Parathyroid adenoma (tissue), 2 donors: ENCODE results near the gene MAMSTR.

Source experiments
- H2AFZ ChIP-seq: fragments of 300-600 bp; sonication (generic); one replicate; pipeline ENCODE4 v1.7.0; 2017; ENCODE audit warnings: antibody characterized with exemption, mild to moderate bottlenecking
- H3K27ac ChIP-seq: fragments of 300-600 bp; sonication (generic); one replicate; pipeline ENCODE4 v1.7.0; 2017
- H3K27me3 ChIP-seq: fragments of 300-600 bp; sonication (generic); one replicate; pipeline ENCODE4 v1.7.0; 2017; ENCODE audit warnings: low read length; ENCODE audit not compliant: control insufficient read depth, insufficient read depth
- H3K36me3 ChIP-seq: fragments of 300-600 bp; sonication (generic); one replicate; pipeline ENCODE4 v1.7.0; 2017; ENCODE audit warnings: low read length; ENCODE audit not compliant: control insufficient read depth, insufficient read depth
- H3K4me1 ChIP-seq: fragments of 300-600 bp; sonication (generic); one replicate; pipeline ENCODE4 v1.7.0; 2017; ENCODE audit warnings: control low read depth
- H3K4me2 ChIP-seq: fragments of 300-600 bp; sonication (generic); one replicate; pipeline ENCODE4 v1.7.0; 2017; ENCODE audit warnings: low read length
- H3K4me3 ChIP-seq: fragments of 300-600 bp; sonication (generic); one replicate; pipeline ENCODE4 v1.7.0; 2017; ENCODE audit warnings: low read depth, low read length
- H3K79me2 ChIP-seq: fragments of 300-600 bp; sonication (generic); one replicate; pipeline ENCODE4 v1.7.0; 2017; ENCODE audit warnings: control low read depth
- H3K9ac ChIP-seq: fragments of 300-600 bp; sonication (generic); one replicate; pipeline ENCODE4 v1.7.0; 2017; ENCODE audit warnings: mild to moderate bottlenecking
- H3K9me3 ChIP-seq: fragments of 300-600 bp; sonication (generic); one replicate; pipeline ENCODE4 v1.7.0; 2017; ENCODE audit warnings: low read length; ENCODE audit not compliant: control insufficient read depth
- TF ChIP-seq, protein P1 (sequence below): fragments of 300-600 bp; sonication (generic); IDR thresholded peaks from one replicate; pipeline ENCODE4 v1.7.0; 2017; ENCODE audit warnings: antibody characterized with exemption, mild to moderate bottlenecking
- donor health status: primary hyperparathyroidism.

The MAMSTR gene

DNA sequence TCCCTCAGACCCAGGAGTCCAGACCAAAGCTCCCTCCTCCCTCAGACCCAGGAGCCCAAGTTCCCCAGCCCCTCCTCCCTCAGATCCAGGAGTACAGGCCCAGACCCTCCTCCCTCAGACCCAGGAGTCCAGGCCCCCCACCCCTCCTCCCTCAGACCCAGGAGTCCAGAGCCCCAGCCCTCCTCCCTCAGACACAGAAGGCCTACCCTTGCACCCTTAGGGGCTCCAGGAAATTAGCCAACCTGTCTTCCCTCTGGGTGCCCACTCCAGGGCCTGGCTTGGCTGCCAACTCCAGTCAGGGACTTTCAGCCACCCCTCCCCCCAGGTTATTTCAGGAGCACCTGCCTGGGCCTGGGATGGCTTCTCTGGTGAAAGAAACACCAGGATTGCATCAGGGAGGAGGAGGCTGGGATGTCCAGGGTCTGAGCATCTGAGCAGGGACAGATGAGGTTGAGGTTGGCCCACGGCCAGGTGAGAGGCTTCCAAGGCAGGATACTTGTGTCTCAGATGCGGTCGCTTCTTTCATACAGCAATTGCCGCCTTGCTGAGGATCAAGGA, 35.6 kb upstream of the MAMSTR start, which contains the start of gene FGF21:
TSS of gene FGF21 (plus strand) at position 441 of the 558 bp plus-strand sequence. CDS start 713 bp downstream, outside the sequence.
- Histone ChIP-seq H3K4me3 (no peak within 1 kb of the TSS), H3K4me1 (peaks cover 4% of the 10 kb centered on the region), H3K79me2 (peaks cover 3% of the 10 kb centered on the region), H3K9ac (no peak within 1 kb of the TSS), H2AFZ (no peak within 1 kb of the TSS), H3K4me2 (no peak within 1 kb of the TSS), H3K36me3 (no peaks in the 10 kb centered on the region), H3K27me3 (no peaks in the 10 kb centered on the region), H3K27ac (no peak within 1 kb of the TSS), H3K9me3 (no peaks in the 10 kb centered on the region)
- TF ChIP-seq, protein P1, sequence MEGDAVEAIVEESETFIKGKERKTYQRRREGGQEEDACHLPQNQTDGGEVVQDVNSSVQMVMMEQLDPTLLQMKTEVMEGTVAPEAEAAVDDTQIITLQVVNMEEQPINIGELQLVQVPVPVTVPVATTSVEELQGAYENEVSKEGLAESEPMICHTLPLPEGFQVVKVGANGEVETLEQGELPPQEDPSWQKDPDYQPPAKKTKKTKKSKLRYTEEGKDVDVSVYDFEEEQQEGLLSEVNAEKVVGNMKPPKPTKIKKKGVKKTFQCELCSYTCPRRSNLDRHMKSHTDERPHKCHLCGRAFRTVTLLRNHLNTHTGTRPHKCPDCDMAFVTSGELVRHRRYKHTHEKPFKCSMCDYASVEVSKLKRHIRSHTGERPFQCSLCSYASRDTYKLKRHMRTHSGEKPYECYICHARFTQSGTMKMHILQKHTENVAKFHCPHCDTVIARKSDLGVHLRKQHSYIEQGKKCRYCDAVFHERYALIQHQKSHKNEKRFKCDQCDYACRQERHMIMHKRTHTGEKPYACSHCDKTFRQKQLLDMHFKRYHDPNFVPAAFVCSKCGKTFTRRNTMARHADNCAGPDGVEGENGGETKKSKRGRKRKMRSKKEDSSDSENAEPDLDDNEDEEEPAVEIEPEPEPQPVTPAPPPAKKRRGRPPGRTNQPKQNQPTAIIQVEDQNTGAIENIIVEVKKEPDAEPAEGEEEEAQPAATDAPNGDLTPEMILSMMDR = no peak

DNA sequence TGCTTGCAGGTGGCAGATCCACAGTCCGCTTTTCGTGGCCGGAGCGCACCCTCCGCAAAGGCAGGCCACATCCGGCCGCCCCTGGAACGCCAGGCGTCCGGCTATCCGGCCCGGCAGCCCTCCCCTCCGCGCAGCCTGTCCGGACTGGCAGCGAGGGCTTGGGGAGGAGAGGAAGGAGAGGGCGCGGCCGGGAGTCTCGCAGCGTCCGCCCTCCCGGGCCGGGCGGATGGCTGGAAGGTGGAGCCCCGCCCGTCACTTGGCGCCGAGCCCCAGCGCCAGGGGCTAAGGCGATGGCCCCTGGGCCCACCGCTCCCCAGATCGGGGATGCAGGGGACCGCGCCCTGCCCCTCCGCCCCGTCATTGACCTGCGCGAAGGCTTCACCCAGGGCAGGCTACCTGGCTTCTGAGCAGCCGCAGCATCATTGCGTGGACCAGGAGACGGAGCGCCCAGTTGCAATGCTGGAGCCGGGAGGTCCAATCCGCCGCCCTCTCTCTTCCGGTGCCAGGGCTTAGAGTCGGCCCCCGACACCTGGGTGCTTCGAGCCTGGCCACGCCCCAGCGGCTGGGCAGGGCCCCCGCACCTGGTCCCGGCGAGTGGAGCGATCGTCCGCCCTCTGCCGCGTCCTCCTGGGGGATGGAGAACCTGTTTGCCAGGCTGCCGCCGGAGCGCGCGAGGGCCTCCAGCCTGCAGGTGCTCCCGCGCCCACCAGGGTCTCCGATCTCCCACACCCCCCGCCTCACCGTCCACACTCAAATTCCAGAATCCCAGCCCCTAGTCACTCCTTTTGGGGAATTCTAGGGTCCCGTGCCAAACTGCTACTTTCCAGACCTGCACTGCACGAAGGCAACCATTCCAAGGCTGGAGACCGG, 33.2 kb upstream of the MAMSTR start, which contains the start of gene FUT1:
TSS of gene FUT1 (minus strand) at position 146 of the 870 bp plus-strand sequence. CDS start 1,360 bp downstream, outside the sequence.
- peak within 1 kb of the TSS; percentile 90 for H2AFZ ChIP-seq
- H3K4me3 ChIP-seq = peak within 1 kb of the TSS; percentile 62

DNA sequence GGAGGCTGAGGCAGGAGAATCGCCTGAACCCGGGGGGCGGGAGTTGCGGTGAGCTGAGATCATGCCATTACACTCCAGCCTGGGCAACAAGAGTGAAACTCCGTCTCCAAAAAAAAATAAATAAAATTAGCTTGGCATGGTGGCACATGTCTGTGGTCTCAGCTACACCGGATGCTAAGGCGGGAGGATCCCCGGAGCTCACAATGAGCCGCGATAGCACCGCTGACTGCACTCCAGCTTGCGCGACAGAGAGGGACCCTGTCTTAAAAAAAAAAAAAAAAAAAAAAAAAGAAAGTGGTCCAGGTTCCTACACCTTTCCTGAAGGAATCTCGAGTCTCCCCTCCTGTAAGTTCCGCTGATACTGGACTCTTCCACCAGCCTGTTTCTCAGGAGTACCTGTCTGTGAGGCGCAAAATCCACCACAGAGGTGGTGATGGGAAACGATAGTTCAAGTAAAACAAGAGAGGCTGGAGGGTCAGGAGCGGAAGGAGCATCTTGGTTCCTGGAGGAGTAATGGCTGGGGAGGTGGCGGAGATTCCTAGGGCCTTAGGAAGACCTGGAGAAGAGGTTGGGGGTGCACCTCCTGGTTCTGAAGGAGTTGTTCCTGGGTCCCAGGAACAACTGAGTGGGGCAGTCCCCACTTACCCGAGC, 32.4 kb upstream of the MAMSTR start:
- no peaks in the 10 kb centered on the region for H3K36me3 ChIP-seq
- TF ChIP-seq, protein P1 = no peak
- peak overlapping the region; percentile 64 for H3K27ac ChIP-seq
- peaks cover 3% of the 10 kb centered on the region for H3K79me2 ChIP-seq
- peak overlapping the region; percentile 90 for H2AFZ ChIP-seq
- no peaks in the 10 kb centered on the region for H3K9me3 ChIP-seq
- peak overlapping the region; percentile 41 for H3K9ac ChIP-seq
- peak overlapping the region; percentile 62 for H3K4me3 ChIP-seq
- peaks cover 8% of the 10 kb centered on the region for H3K4me1 ChIP-seq
- peak overlapping the region; percentile 83 for H3K4me2 ChIP-seq
- no peaks in the 10 kb centered on the region for H3K27me3 ChIP-seq

More for the DNA sequence above, 33.2 kb upstream of the MAMSTR start, which contains the start of gene FUT1:
- Histone ChIP-seq H3K4me2 (peak within 1 kb of the TSS; percentile 83), H3K9me3 (no peaks in the 10 kb centered on the region), H3K27me3 (no peaks in the 10 kb centered on the region), H3K27ac (peak within 1 kb of the TSS; percentile 64), H3K36me3 (no peaks in the 10 kb centered on the region), H3K4me1 (peaks cover 4% of the 10 kb centered on the region), H3K79me2 (peaks cover 3% of the 10 kb centered on the region), H3K9ac (peak within 1 kb of the TSS; percentile 41)
- TF ChIP-seq, protein P1 = peak; percentile 15

DNA sequence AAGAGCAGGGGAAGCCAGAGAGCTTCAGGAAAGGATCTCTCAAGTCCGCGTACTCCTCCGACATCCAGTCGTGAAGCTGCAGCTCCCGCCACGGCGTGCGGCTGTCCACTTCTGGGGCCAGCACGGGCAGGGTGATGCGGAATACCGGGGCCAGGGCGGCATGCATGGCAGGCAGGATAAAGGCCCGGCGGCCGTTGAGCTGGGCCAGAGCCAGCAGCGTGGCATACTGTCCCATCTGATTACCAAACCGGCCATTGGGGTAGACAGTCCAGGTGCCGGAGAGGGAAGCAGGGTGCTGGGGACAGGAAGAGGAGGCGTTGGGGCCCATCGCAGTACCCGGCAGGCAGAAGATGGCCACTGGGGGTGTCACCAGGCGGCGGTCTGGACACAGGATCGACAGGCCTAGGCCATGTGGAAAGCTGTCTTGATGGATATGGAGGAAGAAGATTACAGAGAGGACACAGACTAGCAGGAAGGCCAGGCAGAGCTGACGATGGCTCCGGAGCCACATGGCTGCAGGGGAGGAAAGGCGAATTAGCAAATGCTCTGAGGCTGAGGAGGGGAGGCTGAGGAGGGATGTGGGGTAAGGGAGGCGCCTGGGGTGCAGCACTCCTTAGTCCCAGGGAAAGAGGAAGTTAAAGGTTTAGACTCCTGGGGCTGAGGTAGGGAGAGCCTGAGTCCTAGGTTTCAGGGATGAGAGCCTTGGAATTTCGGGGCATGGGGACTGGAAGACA, 31.4 kb upstream of the MAMSTR start:
- Histone ChIP-seq H3K36me3 (no peaks in the 10 kb centered on the region), H3K27ac (no peak overlapping the region), H3K9ac (no peak overlapping the region), H3K9me3 (no peaks in the 10 kb centered on the region), H3K4me3 (no peak overlapping the region), H3K27me3 (no peaks in the 10 kb centered on the region), H3K79me2 (peaks cover 3% of the 10 kb centered on the region), H2AFZ (no peak overlapping the region), H3K4me2 (no peak overlapping the region), H3K4me1 (peaks cover 8% of the 10 kb centered on the region)
- TF ChIP-seq, protein P1 = no peak
